ENCODE measurements around the gene PHF10.

- no peak for TF ChIP-seq PPARA (CRISPR knock-in tag; IDR thresholded peaks at IDR 0.05; ENCODE audit: borderline replicate concordance)
- no peak for TF ChIP-seq ZFP3 (CRISPR knock-in tag; IDR thresholded peaks at IDR 0.05)
- no peak for TF ChIP-seq RARB (CRISPR knock-in tag; IDR thresholded peaks at IDR 0.05)
- no peak for TF ChIP-seq POU6F1 (CRISPR knock-in tag; IDR thresholded peaks at IDR 0.05; ENCODE audit: borderline replicate concordance, low read depth)
- TF ChIP-seq ARNTL (CRISPR knock-in tag; IDR thresholded peaks at IDR 0.05; ENCODE audit: borderline replicate concordance, low read depth), result no peak
- no peak for TF ChIP-seq ZC3H10 (CRISPR knock-in tag; IDR thresholded peaks at IDR 0.05)
- no peak for TF ChIP-seq CREB5 (CRISPR knock-in tag; IDR thresholded peaks at IDR 0.05; ENCODE audit: low read depth)
- no peak for TF ChIP-seq ZNF70 (CRISPR knock-in tag; IDR thresholded peaks at IDR 0.05)
These were observed 64.3 kb downstream of the PHF10 start for GRCh38 chr6:169659820-169660610.

All from SK-N-SH treated with all-trans-retinoic acid at 6 μM for 48 hours (cell line).